ENCODE measurements around the gene CLIP2.
"Not testable (repeated sequence)": the region's sequence is repeated elsewhere in the genome, so short reads cannot be mapped to it uniquely, and the experiment has no call there.

The CLIP2 gene

GRCh38 chr7:74325210-74325565, 36.0 kb downstream of the CLIP2 start:
- no peak for DNase-seq (ENCODE audit: extremely low read depth in 1 of 2, low read depth in 1 of 2)

DNA sequence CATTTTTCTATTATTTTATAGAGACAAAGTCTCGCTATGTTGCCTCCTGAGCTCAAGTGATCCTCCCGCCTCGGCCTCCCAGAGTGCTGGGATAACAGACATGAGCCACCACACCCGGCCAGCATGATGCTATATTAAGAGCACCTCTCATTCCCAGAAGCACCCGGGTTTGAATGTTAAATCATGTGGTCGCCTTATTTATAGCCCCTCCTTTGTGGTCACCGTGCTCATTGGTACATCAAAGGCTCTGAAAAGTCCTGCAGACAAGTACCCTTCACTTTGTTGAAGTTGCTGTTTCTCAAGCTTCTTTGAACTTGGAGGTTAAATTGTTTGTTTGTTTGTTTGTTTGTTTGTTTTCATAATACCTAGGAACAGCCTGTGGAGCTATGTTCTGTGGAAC, 40.0 kb downstream of the CLIP2 start:
- no peak for DNase-seq (ENCODE audit: extremely low read depth in 1 of 2, low read depth in 1 of 2)

DNA sequence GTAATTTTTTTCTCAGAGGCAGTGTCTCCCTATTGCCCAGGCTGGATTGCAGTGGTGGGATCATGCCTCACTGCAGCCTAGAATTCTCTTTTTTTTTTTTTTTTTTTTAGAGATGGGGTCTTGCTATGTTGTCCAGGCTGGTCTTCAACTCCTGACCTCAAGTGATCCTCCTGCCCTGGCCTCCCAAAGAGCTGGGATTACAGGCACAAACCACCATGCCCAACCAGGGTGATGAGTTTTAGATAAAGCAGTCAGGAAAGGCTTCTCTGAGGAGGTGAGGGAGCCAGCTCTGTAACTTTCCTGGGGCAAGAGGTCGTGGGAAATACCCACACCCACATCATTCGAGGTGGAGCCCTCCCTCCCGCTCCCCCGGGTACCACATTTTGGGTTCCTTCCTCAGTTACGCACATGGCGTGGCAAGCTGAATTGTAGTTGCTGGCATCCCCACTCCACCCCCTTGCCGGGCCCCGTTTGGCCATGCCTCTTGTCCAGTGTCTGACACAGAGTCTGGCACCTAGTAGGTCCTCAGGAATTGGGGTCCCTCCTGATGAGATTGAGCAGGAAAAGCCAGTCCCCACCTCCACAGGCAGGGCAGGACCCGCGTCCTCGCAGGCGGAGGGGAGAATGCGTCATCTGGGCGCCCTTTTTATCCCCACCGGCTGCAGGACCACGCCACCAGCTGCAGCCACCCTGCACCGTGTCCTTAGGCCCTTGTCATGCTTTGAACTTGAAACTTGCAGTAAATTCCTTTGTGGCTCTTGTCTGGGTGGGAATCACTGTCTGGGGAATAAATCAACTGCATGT, 43.4 kb downstream of the CLIP2 start:
- no peak for DNase-seq (ENCODE audit: extremely low read depth in 1 of 2, low read depth in 1 of 2)

DNA sequence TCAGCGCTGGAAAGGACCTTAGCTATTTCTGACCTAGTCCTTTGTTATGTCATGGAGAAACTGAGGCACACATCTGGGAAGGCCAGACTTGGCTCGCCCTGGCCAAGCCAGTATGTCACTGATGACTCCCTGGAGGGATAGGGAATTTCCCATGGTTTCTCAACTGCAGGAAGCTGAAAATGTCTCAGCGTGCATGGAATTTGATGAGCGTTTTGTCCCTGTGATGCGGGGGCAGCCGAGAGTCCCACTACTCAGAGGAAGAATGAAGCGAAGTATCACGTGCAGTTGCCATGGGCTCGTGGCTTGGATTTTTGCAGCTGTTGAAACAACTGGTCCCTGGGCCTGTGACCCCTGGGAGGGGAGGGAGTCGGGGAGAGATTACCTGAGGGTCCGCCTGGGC, 44.8 kb downstream of the CLIP2 start:
- DNase-seq (ENCODE audit: extremely low read depth in 1 of 2, low read depth in 1 of 2): no peak

DNA sequence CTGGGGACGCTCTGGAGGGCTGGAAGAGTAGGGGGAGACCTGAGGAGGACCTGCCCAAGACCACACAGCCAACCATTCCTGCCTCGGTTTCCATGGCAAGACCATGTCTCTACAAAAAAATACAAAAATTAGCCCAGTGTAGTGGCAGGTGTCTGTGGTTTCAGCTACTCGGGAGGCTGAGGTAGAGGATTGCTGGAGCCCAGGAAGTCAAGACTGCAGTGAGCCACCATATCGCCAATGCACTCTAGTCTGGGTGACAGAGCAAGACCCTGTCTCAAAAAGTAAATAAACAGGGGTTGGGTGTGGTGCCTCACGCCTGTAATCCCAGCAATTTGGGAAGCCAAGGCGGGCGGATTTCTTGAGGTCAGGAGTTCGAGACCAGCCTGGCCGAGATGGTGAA, 48.7 kb downstream of the CLIP2 start:
- DNase-seq (ENCODE audit: extremely low read depth in 1 of 2, low read depth in 1 of 2): no peak

- no peak for DNase-seq (ENCODE audit: extremely low read depth in 1 of 2, low read depth in 1 of 2)
Observed at GRCh38 chr7:74338366-74339108, 49.3 kb downstream of the CLIP2 start.

GRCh38 chr7:74339648-74340047, 50.4 kb downstream of the CLIP2 start:
- not testable (repeated sequence) for DNase-seq (ENCODE audit: extremely low read depth in 1 of 2, low read depth in 1 of 2)

DNA sequence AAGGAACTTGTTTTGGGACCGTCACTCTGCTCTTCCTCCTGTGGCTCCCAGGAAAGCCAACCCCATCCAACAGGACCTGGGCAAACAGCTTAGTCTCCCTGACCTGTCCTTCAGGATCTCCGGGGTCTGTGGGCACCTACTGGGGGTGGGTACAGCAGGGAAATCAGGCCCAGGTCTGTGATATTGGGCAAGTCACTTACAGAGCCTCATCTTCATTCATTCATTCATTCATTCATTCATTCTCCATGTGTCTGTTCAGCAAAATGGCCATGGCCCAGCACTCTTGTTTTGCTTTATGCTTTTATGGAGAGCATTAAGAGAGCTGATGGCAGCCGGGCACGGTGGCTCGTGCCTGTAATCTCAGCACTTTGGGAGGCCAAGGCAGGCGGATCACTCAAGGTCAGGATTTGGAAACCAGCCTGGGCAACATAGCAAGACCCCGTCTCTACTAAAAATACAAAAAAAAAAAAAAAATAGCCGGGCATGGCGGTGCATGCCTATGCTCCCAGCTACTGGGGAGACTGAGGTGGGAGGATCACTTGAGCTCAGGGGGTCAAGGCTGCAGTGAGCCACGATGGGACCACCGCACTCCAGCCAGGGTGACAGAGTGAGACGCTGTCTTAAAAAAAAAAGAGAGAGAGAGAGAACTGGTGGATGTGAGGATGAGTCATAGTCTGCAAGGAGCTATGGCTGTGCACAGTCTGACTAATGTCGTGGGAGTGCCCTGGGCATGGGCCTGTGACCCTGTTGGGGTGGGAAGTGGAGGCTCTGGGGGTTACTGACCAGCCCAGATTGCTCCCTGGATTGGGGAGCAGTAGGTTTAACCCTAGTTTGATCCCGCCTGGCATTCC, 54.3 kb downstream of the CLIP2 start:
- no peak for DNase-seq (ENCODE audit: extremely low read depth in 1 of 2, low read depth in 1 of 2)

- no peak for DNase-seq (ENCODE audit: extremely low read depth in 1 of 2, low read depth in 1 of 2)
Observed at GRCh38 chr7:74344132-74344496, 54.9 kb downstream of the CLIP2 start.

DNA sequence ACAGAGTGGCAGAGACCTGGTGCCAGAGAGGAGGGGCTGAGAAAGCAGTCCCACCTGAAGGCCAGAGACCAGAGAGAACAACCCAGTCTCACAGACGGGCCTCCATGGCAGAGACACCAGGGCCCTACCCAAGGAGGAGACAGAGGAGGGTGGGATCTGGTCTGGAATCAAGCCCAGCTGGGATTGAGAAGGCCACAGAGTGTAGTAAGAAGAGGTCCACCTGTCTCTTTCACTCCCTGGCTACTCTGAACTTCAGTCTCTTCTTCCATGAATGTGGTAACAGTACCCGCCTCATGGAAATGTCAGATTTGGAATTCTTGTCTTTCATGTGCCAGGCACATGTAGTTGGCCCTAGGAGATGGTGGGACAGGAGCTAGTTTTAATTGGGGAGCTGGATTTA, 55.6 kb downstream of the CLIP2 start:
- DNase-seq (ENCODE audit: extremely low read depth in 1 of 2, low read depth in 1 of 2): no peak

DNA sequence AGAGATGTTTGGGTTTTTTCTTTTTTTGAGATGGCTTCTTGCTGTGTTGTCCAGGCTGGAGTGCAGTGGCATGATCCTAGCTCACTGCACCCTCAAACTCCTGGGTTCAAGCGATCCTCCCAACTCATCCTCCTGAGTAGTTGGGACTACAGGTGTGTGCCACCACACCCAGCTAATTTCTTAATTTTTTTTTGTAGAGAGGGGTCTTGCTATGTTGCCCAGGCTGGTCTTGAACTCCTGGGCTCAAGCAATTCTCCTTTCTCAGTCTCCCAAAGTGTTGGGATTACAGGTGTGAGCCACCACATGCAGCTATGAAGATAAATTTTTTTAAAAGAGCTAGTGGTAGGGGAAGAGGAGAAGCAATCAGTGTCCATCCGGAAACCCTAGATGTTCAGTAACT, 56.8 kb downstream of the CLIP2 start:
- DNase-seq (ENCODE audit: extremely low read depth in 1 of 2, low read depth in 1 of 2): no peak

GRCh38 chr7:74349621-74350020, 60.4 kb downstream of the CLIP2 start:
- DNase-seq (ENCODE audit: extremely low read depth in 1 of 2, low read depth in 1 of 2): no peak

DNA sequence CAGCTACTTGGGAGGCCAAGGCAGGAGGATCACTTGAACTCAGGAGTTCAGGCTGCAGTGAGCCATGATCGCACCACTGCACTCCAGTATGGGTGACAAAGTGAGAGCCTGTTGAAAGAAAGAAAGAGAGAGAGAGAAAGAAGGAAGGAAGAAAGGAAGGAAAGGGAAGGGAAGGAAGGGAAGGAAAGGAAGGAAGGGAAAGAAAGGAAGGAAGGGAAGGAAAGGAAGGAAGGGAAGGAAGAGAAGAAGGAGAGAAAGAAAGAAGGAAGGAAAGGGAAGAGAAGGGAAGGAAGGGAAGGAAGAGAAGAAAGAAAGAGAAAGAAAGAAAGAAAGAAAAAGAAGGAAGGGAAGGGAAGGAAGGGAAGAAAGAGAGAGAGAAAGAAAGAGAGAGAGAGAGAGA, 61.5 kb downstream of the CLIP2 start:
- no peak for DNase-seq (ENCODE audit: extremely low read depth in 1 of 2, low read depth in 1 of 2)

GRCh38 chr7:74351836-74352235, 62.6 kb downstream of the CLIP2 start:
- no peak for DNase-seq (ENCODE audit: extremely low read depth in 1 of 2, low read depth in 1 of 2)

DNA sequence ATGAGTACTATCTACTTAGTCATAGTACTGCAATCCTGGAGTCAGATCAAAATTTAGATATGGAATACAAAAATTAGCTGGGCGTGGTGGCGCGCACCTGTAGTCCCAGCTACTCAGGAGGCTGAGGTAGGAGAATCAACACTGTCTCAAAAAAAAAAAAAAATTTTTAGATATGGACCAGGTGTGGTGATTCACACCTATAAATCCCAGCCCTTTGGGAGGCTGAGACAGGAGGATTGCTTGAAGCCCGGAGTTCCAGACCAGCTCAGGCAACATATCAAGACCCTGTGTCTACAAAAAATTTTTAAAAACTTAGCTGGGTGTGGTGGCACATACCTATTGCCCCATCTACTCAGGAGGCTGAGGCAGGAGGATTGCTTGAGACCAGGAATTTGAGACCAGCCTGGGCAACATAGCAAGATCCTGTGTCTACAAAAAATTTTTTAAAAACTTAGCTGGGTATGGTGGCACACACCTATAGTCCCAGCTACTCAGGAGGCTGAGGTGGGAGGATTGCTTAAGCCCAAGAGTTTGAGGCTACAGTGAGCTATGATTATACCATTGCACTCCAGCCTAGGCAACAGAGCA, 63.4 kb downstream of the CLIP2 start:
- not testable (repeated sequence) for DNase-seq (ENCODE audit: extremely low read depth in 1 of 2, low read depth in 1 of 2)

- no peak for DNase-seq (ENCODE audit: extremely low read depth in 1 of 2, low read depth in 1 of 2)
Observed at GRCh38 chr7:74354009-74354408, 64.8 kb downstream of the CLIP2 start.

- no peak for DNase-seq (ENCODE audit: extremely low read depth in 1 of 2, low read depth in 1 of 2)
Observed at GRCh38 chr7:74355091-74355490, 65.9 kb downstream of the CLIP2 start.

- no peak for DNase-seq (ENCODE audit: extremely low read depth in 1 of 2, low read depth in 1 of 2)
Observed at GRCh38 chr7:74356589-74357315, 67.5 kb downstream of the CLIP2 start.

- DNase-seq (ENCODE audit: extremely low read depth in 1 of 2, low read depth in 1 of 2): no peak
Observed at GRCh38 chr7:74360008-74360407, 70.8 kb downstream of the CLIP2 start.

GRCh38 chr7:74362266-74362665, 73.1 kb downstream of the CLIP2 start:
- no peak for DNase-seq (ENCODE audit: extremely low read depth in 1 of 2, low read depth in 1 of 2)

DNA sequence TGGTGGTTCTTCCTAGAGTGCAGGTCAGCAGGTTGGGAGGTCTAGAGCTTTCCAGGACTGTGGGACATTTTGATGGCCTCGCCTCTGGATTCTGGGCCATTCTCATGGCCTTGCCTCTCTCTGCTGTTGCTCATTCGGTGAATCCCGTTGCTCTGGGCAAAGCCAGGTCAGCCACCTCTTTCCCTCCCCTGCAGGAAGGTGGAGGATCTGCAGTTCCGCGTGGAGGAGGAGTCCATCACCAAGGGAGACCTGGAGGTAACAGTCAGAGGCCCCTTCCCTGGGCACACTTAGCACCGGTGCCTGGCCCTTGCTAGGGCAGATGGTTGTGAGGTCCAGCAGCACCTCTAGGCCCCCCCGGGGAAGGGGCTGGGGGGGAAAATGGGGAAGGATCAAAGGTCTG, 74.9 kb downstream of the CLIP2 start:
- DNase-seq (ENCODE audit: extremely low read depth in 1 of 2, low read depth in 1 of 2): no peak
